ENCODE results near the gene ARHGAP44.

ARHGAP44 gene

GRCh38 chr17:13030056-13030455 is 240.8 kb downstream of the ARHGAP44 start:
- peaks cover 0 to 3% of the 10 kb centered on the region in 2 donors for H3K9me3 ChIP-seq (ENCODE audit: control insufficient read depth in 1 of 2, low read length in 2 of 2)
- no peaks in the 10 kb centered on the region for H3K27me3 ChIP-seq (ENCODE audit: low read depth, low read length)
- H3K36me3 ChIP-seq (ENCODE audit: control insufficient read depth in 1 of 2, insufficient read depth in 2 of 2, low read length in 2 of 2): no peaks in the 10 kb centered on the region
- H3K4me1 ChIP-seq (ENCODE audit: control insufficient read depth in 1 of 2, insufficient read depth in 2 of 2, low read length in 2 of 2): no peaks in the 10 kb centered on the region
- no peak overlapping the region for H3K4me3 ChIP-seq (ENCODE audit: low read depth in 1 of 2, low read length in 2 of 2)
- H3K27ac ChIP-seq (ENCODE audit: low read length): no peak overlapping the region

DNA sequence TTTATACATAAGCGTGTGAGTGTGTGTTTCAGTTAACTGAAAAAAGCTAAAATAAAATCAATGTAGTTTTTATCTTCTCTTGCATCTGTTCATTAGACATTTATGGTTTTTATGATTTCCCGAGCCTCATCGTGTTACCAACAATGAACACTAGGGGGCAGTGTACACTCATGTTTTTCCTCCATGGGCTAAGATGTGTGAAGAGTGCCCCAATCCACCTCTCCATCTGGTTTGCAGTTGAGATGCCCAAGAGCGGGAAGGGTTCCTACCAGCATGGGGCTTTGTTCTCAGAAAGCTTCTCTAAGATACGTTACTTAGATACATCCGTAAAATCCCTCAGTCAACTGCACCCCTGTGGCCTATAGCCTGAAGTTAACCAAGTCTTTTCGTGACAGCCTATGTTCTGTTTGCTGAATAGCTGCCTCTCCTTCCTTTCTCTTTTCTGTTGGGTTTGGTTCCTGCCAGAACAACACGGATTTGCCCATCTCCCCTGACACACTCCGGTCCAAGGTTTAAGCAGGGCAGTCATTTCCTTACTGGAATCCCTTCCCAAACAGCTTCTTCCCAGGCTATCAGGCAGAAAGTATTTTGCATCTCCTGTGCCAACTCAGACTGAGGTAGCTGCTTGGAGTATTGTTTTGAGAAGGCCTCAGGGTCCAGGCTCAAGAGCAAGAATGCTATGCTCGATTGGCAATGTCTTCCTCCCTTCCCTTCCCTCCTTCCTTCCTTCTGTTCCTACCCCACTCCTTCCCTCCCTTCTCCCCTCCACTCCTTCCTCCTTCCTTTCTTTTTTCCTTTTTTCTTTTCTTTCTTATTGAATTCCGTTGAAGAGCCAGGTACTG is 241.4 kb downstream of the ARHGAP44 start:
- H3K36me3 ChIP-seq (ENCODE audit: control insufficient read depth in 1 of 2, insufficient read depth in 2 of 2, low read length in 2 of 2): no peaks in the 10 kb centered on the region
- H3K4me3 ChIP-seq (ENCODE audit: low read depth in 1 of 2, low read length in 2 of 2): no peak overlapping the region
- H3K4me1 ChIP-seq (ENCODE audit: control insufficient read depth in 1 of 2, insufficient read depth in 2 of 2, low read length in 2 of 2): no peaks in the 10 kb centered on the region
- H3K27me3 ChIP-seq (ENCODE audit: low read depth, low read length): no peaks in the 10 kb centered on the region
- H3K9me3 ChIP-seq (ENCODE audit: control insufficient read depth in 1 of 2, low read length in 2 of 2): peaks cover 0 to 9% of the 10 kb centered on the region in 2 donors
- no peak overlapping the region for H3K27ac ChIP-seq (ENCODE audit: low read length)

GRCh38 chr17:13031718-13032350 is 242.5 kb downstream of the ARHGAP44 start:
- peaks cover 0 to 19% of the 10 kb centered on the region in 2 donors for H3K9me3 ChIP-seq (ENCODE audit: control insufficient read depth in 1 of 2, low read length in 2 of 2)
- H3K36me3 ChIP-seq (ENCODE audit: control insufficient read depth in 1 of 2, insufficient read depth in 2 of 2, low read length in 2 of 2): no peaks in the 10 kb centered on the region
- H3K4me3 ChIP-seq (ENCODE audit: low read depth in 1 of 2, low read length in 2 of 2): no peak overlapping the region
- H3K4me1 ChIP-seq (ENCODE audit: control insufficient read depth in 1 of 2, insufficient read depth in 2 of 2, low read length in 2 of 2): no peaks in the 10 kb centered on the region
- no peaks in the 10 kb centered on the region for H3K27me3 ChIP-seq (ENCODE audit: low read depth, low read length)
- no peak overlapping the region for H3K27ac ChIP-seq (ENCODE audit: low read length)

GRCh38 chr17:13035420-13035819 is 246.1 kb downstream of the ARHGAP44 start:
- no peaks in the 10 kb centered on the region for H3K36me3 ChIP-seq (ENCODE audit: control insufficient read depth in 1 of 2, insufficient read depth in 2 of 2, low read length in 2 of 2)
- H3K27ac ChIP-seq (ENCODE audit: low read length): no peak overlapping the region
- H3K27me3 ChIP-seq (ENCODE audit: low read depth, low read length): no peaks in the 10 kb centered on the region
- H3K4me1 ChIP-seq (ENCODE audit: control insufficient read depth in 1 of 2, insufficient read depth in 2 of 2, low read length in 2 of 2): no peaks in the 10 kb centered on the region
- H3K4me3 ChIP-seq (ENCODE audit: low read depth in 1 of 2, low read length in 2 of 2): no peak overlapping the region
- H3K9me3 ChIP-seq (ENCODE audit: control insufficient read depth in 1 of 2, low read length in 2 of 2): peaks cover 0 to 22% of the 10 kb centered on the region in 2 donors

DNA sequence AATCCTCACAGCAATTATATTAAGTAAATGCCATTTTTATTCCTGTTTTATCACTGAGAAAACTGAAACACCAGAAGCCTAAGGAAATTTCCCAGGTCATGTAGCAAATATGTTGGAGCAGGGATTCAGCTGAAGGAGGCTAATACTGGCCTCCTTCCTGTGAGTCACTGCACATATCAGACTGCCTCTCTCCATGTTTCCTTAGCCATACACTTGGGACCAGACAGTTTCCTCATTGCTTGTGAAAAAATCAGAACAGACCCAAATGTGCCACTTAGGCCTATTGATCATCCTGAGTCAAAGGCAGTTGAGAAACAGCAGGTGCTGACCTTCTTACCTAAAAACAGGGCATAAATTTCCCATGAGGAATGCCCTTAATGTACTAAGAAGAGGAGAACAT is 247.5 kb downstream of the ARHGAP44 start:
- Histone ChIP-seq H3K9me3 (ENCODE audit: control insufficient read depth in 1 of 2, low read length in 2 of 2) (peaks cover 0 to 22% of the 10 kb centered on the region in 2 donors), H3K27me3 (ENCODE audit: low read depth, low read length) (no peaks in the 10 kb centered on the region), H3K4me1 (ENCODE audit: control insufficient read depth in 1 of 2, insufficient read depth in 2 of 2, low read length in 2 of 2) (no peaks in the 10 kb centered on the region), H3K27ac (ENCODE audit: low read length) (no peak overlapping the region), H3K36me3 (ENCODE audit: control insufficient read depth in 1 of 2, insufficient read depth in 2 of 2, low read length in 2 of 2) (no peaks in the 10 kb centered on the region), H3K4me3 (ENCODE audit: low read depth in 1 of 2, low read length in 2 of 2) (no peak overlapping the region)

DNA sequence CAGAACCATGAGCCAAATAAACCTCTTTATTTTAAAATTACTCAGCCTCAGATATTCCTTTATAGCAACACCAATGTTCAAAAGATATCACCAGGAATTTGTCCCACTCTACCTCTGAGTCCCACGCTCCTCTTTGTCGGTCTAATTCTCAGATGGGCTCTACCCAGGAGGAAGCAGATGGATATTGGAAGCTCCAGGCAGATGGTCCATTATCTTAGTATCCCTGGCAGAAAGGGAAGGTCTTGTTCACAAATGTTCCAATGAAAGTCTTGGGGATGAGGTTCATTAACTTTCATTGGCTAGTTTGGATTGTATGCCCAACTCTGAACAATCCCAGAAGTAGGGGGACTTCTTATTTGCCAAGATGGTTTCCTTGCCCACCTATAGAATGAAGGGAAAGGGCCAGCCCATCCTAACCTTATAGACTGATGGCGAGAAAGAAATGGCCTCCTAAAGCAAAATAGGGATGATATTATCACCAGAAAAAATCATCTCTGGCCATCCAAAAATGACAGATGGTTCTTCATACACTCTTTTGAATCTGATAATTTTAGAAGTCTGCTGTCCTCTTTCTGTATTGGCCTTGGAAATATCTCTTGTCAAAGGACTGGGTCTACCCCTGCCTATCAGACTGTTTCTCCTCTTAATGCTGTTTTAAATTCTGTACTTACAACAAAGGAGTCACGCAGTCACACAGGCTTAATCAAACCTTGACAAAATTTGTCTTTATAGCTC is 249.8 kb downstream of the ARHGAP44 start:
- H3K9me3 ChIP-seq (ENCODE audit: control insufficient read depth in 1 of 2, low read length in 2 of 2): peaks cover 0 to 22% of the 10 kb centered on the region in 2 donors
- H3K36me3 ChIP-seq (ENCODE audit: control insufficient read depth in 1 of 2, insufficient read depth in 2 of 2, low read length in 2 of 2): no peaks in the 10 kb centered on the region
- H3K27ac ChIP-seq (ENCODE audit: low read length): no peak overlapping the region
- H3K4me3 ChIP-seq (ENCODE audit: low read depth in 1 of 2, low read length in 2 of 2): no peak overlapping the region
- no peaks in the 10 kb centered on the region for H3K4me1 ChIP-seq (ENCODE audit: control insufficient read depth in 1 of 2, insufficient read depth in 2 of 2, low read length in 2 of 2)
- no peaks in the 10 kb centered on the region for H3K27me3 ChIP-seq (ENCODE audit: low read depth, low read length)
